Hepatocyte (in vitro differentiated cells): ENCODE results near the gene MICU1. TPM values are rescaled to one million over a fixed set of nuclear protein-coding genes. Genes with fewer than 3 reads are reported as not detected.

Source experiments
- DNase-seq: peaks from one replicate; pipeline ENCODE4 v3.0.0-alpha.2; 2016; ENCODE audit warnings: low spot score
- H2AFZ ChIP-seq: fragments of 200-600 bp; sonication (generic); 2 replicates; pipeline ENCODE4 v1.6.0; 2016; ENCODE audit warnings: antibody characterized with exemption, mild to moderate bottlenecking
- H3K27ac ChIP-seq: fragments of 200-600 bp; sonication (generic); 2 replicates; pipeline ENCODE4 v1.5.1; 2016; ENCODE audit warnings: mild to moderate bottlenecking
- H3K27me3 ChIP-seq: fragments of 200-600 bp; sonication (generic); 2 replicates; pipeline ENCODE4 v1.6.1; 2016
- H3K36me3 ChIP-seq: fragments of 200-600 bp; sonication (generic); replicated peaks from 2 replicates; pipeline ENCODE4 v1.5.1; 2016; ENCODE audit warnings: low read depth; ENCODE audit not compliant: insufficient read depth
- H3K4me1 ChIP-seq: fragments of 200-600 bp; sonication (generic); 2 replicates; pipeline ENCODE4 v1.5.1; 2016; ENCODE audit warnings: mild to moderate bottlenecking, moderate library complexity; ENCODE audit not compliant: insufficient read depth
- H3K4me2 ChIP-seq: fragments of 200-600 bp; sonication (generic); 2 replicates; pipeline ENCODE4 v1.6.0; 2016
- H3K4me3 ChIP-seq: fragments of 200-600 bp; sonication (generic); 2 replicates; pipeline ENCODE4 v1.5.1; 2016; ENCODE audit warnings: mild to moderate bottlenecking
- H3K79me2 ChIP-seq: fragments of 200-600 bp; sonication (generic); 2 replicates; pipeline ENCODE4 v1.6.0; 2017; ENCODE audit warnings: mild to moderate bottlenecking
- H3K9me2 ChIP-seq: fragments of 200-600 bp; sonication (generic); replicated peaks from 2 replicates; pipeline ENCODE4 v1.6.0; 2017; ENCODE audit warnings: mild to moderate bottlenecking; ENCODE audit not compliant: insufficient read depth
- H3K9me3 ChIP-seq: fragments of 200-600 bp; sonication (generic); 2 replicates; pipeline ENCODE4 v1.5.1; 2016; ENCODE audit warnings: low read depth, mild to moderate bottlenecking
- H4K20me1 ChIP-seq: fragments of 200-600 bp; sonication (generic); 2 replicates; pipeline ENCODE4 v1.6.0; 2016; ENCODE audit warnings: mild to moderate bottlenecking; ENCODE audit not compliant: insufficient read depth, poor library complexity, severe bottlenecking
- CTCF ChIP-seq: fragments of 200-600 bp; sonication (generic); IDR thresholded peaks from 2 replicates; pipeline ENCODE4 v1.5.1; 2016; ENCODE audit warnings: antibody characterized with exemption, mild to moderate bottlenecking; ENCODE audit not compliant: poor library complexity
- EZH2 ChIP-seq: fragments of 200-600 bp; sonication (generic); IDR thresholded peaks from 2 replicates; pipeline ENCODE4 v1.6.1; 2016; ENCODE audit warnings: antibody characterized with exemption, mild to moderate bottlenecking, borderline replicate concordance
- EZH2phosphoT487 ChIP-seq: fragments of 200-600 bp; sonication (generic); IDR thresholded peaks from one replicate; pipeline ENCODE4 v1.6.1; 2018; ENCODE audit warnings: antibody characterized with exemption, mild to moderate bottlenecking, low read depth, moderate library complexity; ENCODE audit not compliant: unreplicated experiment, severe bottlenecking
- WGBS: methylation state at CpG from one replicate; pipeline ENCODE4 v1.1.6; 2016; ENCODE audit warnings: low lambda C conversion rate; ENCODE audit errors: missing lambda C conversion rate; 5-methylcytosine and 5-hydroxymethylcytosine counted together
- polyA plus RNA-seq: library from polyadenylated mRNA; unstranded; fragments of >200 nt; fragmentation: Nextera tagmentation; extraction: Ambion mirVana; gene quantifications from 2 replicates; pipeline ENCODE4 v1.2.1, GENCODE V29; 2016
- total RNA-seq: library from RNA; depleted of rRNA; stranded (reverse); fragments of >200 nt; gene quantifications from 2 replicates; pipeline ENCODE4 v1.2.3, GENCODE V29; 2014

The MICU1 gene
- total and polyA plus RNA-seq, 2 experiments from 2014 or later = 34.0 to 60.1 TPM

DNA sequence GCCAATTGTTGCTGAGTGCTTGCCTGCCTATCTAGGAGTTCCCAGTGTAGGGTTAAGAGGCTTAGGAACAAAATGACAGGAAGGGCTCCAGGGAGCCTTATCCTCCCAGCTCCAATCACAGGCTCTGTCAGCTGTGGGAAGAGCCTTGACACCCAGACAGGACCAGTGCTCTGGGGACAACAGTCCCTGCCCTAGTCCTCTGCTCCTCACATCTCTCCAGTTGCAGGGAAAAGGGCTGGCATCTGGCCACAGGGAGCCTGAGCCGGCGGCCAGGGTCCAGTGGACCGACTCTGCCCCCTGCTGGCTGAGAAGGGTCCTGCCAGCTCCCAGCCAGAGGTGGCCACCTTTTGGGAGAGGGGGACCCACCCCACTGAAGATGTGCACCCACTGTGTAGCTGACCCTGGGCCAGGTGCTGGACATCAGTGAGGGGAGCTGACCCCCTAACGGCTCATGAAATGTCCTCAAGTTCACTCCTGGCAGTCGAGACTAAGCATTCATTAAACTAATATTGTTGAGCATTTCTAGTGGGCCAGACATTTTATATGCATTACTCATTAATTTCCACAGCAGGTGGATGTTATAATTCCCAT is 288.7 kb downstream of the MICU1 start:
- Histone ChIP-seq H3K4me3 (no peak overlapping the region), H3K4me1 (peaks cover 22% of the 10 kb centered on the region), H3K9me2 (no peaks in the 10 kb centered on the region), H3K36me3 (no peaks in the 10 kb centered on the region), H3K27ac (no peak overlapping the region), H4K20me1 (no peaks in the 10 kb centered on the region), H3K4me2 (no peak overlapping the region), H3K27me3 (no peaks in the 10 kb centered on the region), H3K9me3 (no peaks in the 10 kb centered on the region), H3K79me2 (no peaks in the 10 kb centered on the region), H2AFZ (no peak overlapping the region)
- peak; percentile 88 for DNase-seq
- TF ChIP-seq EZH2phosphoT487 (no peak), CTCF (peak; percentile 93), EZH2 (no peak)
- 39% methylated on average over 5 of the region's 5 CpGs for WGBS

DNA sequence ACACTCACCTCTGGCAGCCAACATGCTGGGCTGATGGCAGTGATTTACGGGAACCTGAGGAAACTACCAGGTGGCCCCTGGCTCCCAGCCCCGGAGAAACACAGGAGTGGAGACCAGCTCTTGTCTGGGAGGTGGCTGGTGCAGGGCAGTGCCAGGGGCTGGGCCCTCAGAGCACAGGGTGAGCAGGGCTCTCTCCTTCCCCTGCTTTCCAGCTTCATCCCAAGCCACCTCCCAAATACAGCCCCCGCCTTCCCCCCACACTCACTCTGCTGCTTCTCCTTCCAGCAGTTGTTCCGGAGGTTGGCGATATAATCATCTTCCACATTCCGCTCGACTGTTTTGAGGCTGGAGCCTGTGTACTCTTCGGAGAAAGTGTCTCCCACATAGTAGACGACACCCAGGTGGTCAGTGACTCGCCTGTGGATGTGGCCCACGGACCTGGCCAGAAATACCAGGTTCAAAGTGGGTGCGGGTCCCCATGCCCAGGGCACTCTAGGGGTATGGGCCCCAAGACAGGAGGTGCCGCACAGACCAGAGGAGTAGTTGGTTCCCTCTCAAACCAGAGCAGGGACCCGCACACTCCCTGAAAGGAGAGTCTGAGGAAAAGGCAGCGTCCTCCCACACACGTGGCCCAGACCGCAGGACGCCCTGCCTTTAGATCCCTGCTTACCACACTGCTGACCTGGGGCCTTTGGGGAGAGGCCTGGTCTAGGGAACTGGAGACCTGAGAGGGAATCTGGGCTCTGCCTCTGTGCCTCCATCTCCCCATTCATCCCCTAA is 289.4 kb downstream of the MICU1 start:
- H3K36me3 ChIP-seq = no peaks in the 10 kb centered on the region

DNA sequence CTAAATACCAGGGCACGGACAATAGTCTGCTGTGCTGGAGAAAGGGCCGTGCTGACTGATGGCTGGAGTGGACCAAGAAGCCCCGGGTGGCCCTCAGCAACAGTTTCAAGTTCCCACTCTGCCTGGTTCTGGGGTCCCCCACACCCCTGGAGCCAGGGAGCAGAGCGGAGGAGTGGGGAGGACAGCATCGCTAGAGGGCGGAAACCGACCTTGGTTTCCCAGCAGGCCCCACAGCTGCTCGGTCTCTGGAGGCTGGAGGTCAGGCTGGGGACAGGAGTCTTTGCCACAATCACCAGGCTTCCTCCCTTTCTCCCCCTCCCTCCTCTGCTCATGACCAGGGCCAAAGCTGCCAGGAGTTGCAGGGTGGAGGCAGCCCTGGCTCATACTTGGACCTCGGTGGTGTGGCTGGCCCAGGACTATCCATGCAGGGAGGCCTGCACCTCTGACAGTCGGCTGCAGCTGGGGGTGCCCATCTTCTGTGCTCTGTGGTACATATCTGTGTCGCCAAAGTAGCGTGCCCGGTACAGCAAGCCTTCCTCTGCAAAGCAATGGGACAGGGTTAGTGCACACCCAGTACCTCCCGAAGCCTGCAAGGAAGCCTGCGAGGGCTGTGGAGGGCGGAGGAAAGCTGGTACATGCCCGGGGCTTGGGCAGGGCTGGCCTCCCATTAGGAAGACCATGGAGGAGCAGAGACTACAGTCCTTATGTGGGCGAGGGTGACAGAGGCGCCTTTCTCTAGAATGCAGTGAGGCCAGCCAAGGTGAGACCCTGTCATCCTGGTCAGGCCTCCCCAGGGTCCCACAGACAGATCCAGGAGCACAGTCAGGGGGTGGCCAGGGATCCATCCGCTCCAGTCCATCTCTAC is 290.3 kb downstream of the MICU1 start:
- no peaks in the 10 kb centered on the region for H3K27me3 ChIP-seq
- H3K4me1 ChIP-seq = peaks cover 33% of the 10 kb centered on the region
- no peaks in the 10 kb centered on the region for H3K9me2 ChIP-seq
- DNase-seq = peak; percentile 11
- peak overlapping the region; percentile 86 for H3K27ac ChIP-seq
- H3K36me3 ChIP-seq = no peaks in the 10 kb centered on the region
- no peaks in the 10 kb centered on the region for H3K9me3 ChIP-seq
- WGBS = 91% methylated on average over 20 of the region's 20 CpGs
- TF ChIP-seq CTCF (no peak), EZH2 (no peak), EZH2phosphoT487 (no peak)
- H3K4me3 ChIP-seq = no peak overlapping the region
- H3K79me2 ChIP-seq = no peaks in the 10 kb centered on the region
- H3K4me2 ChIP-seq = no peak overlapping the region
- no peak overlapping the region for H2AFZ ChIP-seq
- no peaks in the 10 kb centered on the region for H4K20me1 ChIP-seq

More for the DNA sequence above, 289.4 kb downstream of the MICU1 start:
- WGBS = 94% methylated on average over 18 of the region's 18 CpGs
- no peaks in the 10 kb centered on the region for H3K9me3 ChIP-seq
- H3K79me2 ChIP-seq = no peaks in the 10 kb centered on the region
- peak; percentile 4 for DNase-seq
- TF ChIP-seq CTCF (no peak), EZH2 (no peak), EZH2phosphoT487 (no peak)
- H3K4me3 ChIP-seq = no peak overlapping the region
- peaks cover 29% of the 10 kb centered on the region for H3K4me1 ChIP-seq
- no peaks in the 10 kb centered on the region for H4K20me1 ChIP-seq
- no peaks in the 10 kb centered on the region for H3K9me2 ChIP-seq
- H3K27ac ChIP-seq = no peak overlapping the region
- H3K27me3 ChIP-seq = no peaks in the 10 kb centered on the region
- H3K4me2 ChIP-seq = no peak overlapping the region
- no peak overlapping the region for H2AFZ ChIP-seq
